Mucosa of rectum (tissue), 2 donors: ENCODE measurements around the gene KRT26.

Experiments used
- H3K27ac ChIP-seq, 2 donors: one replicate each; pipeline ENCODE4 v1.7.0; 2013; ENCODE audit warnings: inconsistent platforms in 2 of 2, low read depth in 2 of 2, low read length in 2 of 2
- H3K27me3 ChIP-seq, 2 donors: one replicate each; pipeline ENCODE4 v1.7.0; 2013; ENCODE audit warnings: low read length in 2 of 2; ENCODE audit not compliant: control insufficient read depth in 2 of 2, insufficient read depth in 2 of 2
- H3K36me3 ChIP-seq, 2 donors: one replicate each; pipeline ENCODE4 v1.7.0; 2013; ENCODE audit warnings: low read length in 2 of 2; ENCODE audit not compliant: control insufficient read depth in 2 of 2, insufficient read depth in 2 of 2
- H3K4me1 ChIP-seq, 2 donors: one replicate each; pipeline ENCODE4 v1.7.0; 2013; ENCODE audit warnings: low read length in 2 of 2, mild to moderate bottlenecking in 1 of 2; ENCODE audit not compliant: control insufficient read depth in 2 of 2, insufficient read depth in 2 of 2
- H3K4me3 ChIP-seq, 2 donors: one replicate each; pipeline ENCODE4 v1.7.0; 2013; ENCODE audit warnings: low read length in 2 of 2
- H3K9ac ChIP-seq, 2 donors: one replicate each; pipeline ENCODE4 v1.7.0; 2013; ENCODE audit warnings: low read length in 2 of 2, low read depth in 1 of 2, mild to moderate bottlenecking in 1 of 2
- H3K9me3 ChIP-seq, 2 donors: one replicate each; pipeline ENCODE4 v1.7.0; 2013; ENCODE audit warnings: low read length in 2 of 2; ENCODE audit not compliant: control insufficient read depth in 2 of 2
- donor health status: healthy.
- donor health status: Normal muscosa, but diverticular disease.

The KRT26 gene, protein sequence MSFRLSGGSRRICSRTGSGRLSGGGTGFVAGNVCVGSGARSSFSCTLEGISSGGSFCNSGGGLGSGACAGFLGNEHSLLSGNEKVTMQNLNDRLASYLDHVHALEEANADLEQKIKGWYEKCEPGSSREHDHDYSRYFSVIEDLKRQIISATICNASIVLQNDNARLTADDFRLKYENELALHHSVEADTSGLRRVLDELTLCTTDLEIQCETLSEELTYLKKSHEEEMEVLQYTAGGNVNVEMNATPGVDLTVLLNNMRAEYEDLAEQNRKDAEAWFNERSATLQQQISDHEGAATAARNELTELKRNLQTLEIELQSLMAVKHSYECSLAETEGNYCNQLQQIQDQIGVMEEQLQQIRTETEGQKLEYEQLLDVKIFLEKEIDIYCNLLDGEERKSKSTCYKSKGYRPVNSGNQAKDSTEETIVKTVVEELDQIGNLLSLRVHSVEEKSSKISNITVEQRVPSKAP

DNA sequence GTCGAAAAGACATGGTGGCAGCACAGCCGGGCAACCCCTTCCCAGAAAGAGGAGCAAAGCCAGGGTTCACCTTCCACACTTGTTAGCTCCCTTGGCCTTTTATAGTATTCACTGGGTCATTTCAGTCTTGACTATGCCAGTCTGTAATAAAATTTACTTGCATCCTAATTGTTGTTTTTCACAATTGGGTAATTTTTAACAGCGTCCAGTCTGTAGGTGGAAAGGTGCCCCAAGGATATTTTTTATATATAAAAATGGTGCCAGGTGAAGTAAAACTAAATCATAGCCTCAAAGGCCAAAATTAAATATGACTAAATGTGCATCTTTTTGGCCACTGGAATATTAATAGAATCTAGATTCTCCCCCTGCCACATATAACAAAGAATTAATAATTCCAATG lies at the start of gene KRT26:
Gene KRT26, minus strand, starts transcription at position 101 of the 400 bp plus-strand sequence. Its CDS starts 88 bp downstream, at position 13.
- Histone ChIP-seq H3K36me3 (no peaks in the 10 kb centered on the region), H3K27me3 (peaks cover 4 to 5% of the 10 kb centered on the region in 2 donors), H3K4me1 (no peaks in the 10 kb centered on the region), H3K9ac (no peak within 1 kb of the TSS), H3K4me3 (no peak within 1 kb of the TSS), H3K9me3 (no peaks in the 10 kb centered on the region), H3K27ac (no peak within 1 kb of the TSS)

DNA sequence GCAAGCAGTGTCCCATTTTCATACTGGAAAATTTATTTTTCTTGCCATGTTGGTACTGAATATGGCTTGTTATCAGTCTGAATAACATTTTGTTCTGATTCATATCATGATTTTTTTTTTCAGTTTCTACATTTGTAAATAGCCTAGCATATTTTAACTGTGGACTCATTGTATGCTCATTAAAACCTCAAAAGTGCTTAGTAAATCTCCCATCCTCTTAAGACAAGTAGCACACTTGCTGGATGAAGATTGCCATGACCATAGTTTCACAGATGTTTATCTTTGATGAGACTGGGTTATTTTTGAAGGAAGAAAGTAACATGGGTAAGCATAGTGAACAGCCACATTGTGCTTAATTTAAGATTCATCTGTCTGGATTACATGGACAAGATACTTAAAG lies 49.5 kb upstream of the KRT26 start:
- Histone ChIP-seq H3K4me1 (peaks cover 0 to 4% of the 10 kb centered on the region in 2 donors), H3K36me3 (peaks cover 0 to 6% of the 10 kb centered on the region in 2 donors), H3K27me3 (no peaks in the 10 kb centered on the region), H3K9me3 (no peaks in the 10 kb centered on the region), H3K27ac (no peak overlapping the region), H3K4me3 (no peak overlapping the region), H3K9ac (no peak overlapping the region)

DNA sequence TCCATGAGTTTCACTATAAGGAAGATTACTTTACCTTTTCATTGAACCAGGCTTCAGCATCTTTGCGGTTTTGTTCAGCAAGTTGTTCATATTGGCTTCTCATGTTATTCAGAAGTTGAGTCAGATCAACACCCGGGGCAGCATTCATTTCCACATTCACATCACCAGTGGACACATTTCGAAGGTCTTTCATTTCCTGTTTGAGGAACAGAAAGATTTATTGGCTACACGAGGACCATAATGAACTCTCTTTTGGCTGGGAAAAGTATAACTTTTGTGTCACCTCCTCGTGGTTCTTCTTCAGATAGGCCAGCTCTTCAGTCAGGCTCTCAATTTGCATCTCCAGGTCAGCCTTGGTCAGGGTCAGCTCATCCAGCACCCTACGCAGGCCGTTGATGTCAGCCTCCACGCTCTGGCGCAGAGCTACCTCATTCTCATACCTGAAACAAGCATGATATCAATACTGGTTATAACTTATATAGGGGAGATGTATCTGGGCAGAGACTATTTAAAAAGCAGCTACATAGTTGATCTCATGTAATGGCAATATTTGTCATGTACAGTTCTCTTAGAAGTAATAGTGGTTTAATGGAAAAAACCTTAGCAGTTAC lies 48.3 kb upstream of the KRT26 start:
- H3K27ac ChIP-seq: no peak overlapping the region
- no peak overlapping the region for H3K4me3 ChIP-seq

DNA sequence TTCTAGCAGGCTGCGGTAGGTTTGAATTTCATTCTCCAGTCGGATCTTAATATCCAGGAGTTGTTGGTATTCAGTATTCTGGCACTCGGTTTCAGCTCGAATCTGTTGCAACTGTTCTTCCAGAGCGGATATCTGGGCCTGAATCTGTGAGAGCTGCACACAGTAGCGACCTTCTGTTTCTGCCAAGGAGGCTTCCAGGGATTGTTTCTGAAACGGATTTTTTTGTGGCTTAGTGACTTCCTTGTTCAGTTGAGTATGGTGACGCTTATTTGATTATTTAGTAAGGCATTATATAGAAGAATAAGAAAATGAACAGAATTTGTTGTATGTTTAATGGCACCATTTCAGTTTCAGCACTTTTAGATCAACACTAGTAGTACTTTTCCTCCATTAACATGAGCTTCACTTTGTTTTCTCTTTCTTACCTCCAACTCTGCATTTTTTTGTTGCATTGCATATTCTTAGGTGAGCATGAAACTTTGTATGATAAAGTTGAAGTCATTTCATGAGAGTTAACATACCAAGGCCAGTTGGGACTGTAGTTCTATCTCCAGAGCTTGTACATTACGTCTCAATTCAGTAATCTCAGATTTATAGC lies 47.6 kb upstream of the KRT26 start:
- peaks cover 0 to 4% of the 10 kb centered on the region in 2 donors for H3K4me1 ChIP-seq
- H3K9me3 ChIP-seq: no peaks in the 10 kb centered on the region
- H3K27me3 ChIP-seq: no peaks in the 10 kb centered on the region
- H3K9ac ChIP-seq: peak overlapping the region in 1 of 2 donors; percentile 49
- peak overlapping the region; percentile 79 to 89 for H3K4me3 ChIP-seq
- H3K36me3 ChIP-seq: peaks cover 0 to 6% of the 10 kb centered on the region in 2 donors
- peak overlapping the region; percentile 16 to 87 for H3K27ac ChIP-seq

More for the DNA sequence above, 48.3 kb upstream of the KRT26 start:
- peaks cover 0 to 4% of the 10 kb centered on the region in 2 donors for H3K4me1 ChIP-seq
- H3K27me3 ChIP-seq: no peaks in the 10 kb centered on the region
- H3K36me3 ChIP-seq: peaks cover 0 to 6% of the 10 kb centered on the region in 2 donors
- no peak overlapping the region for H3K9ac ChIP-seq
- H3K9me3 ChIP-seq: no peaks in the 10 kb centered on the region

DNA sequence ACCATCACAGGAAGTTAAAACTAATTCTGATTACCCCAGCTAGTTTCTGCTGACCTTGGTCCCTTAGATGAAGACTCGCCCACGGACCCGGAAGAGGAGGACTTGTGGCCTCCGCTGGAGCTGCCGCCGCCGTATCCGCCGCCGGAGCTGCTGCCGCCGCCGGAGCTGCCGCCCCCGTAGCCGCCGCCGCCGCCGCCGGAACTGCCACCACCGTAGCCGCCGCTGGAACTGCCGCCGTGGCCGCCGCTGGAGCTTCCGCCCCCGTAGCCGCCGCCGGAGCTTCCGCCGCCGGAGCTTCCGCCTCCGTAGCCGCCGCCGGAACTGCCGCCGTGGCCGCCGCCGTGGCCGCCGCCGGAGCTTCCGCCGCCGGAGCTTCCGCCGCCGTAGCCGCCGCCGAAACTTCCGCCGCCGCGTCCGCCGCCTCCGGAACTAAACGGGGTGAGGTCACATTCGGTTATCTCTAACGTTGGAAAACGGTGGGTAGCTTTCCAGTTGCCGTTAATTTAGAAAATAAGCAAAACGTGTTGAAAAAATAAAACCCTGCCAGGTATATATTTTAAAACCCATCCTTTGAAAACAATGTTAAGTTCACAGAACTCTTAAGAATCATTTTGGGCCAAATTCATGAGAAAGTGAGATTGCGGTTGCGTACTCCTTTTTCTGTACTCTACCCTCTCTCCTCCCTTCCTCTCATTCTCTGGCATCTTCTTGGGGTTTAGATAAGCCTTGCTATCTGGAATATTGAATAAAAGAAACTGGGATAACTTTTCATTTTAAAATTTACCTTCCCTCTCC lies 46.9 kb upstream of the KRT26 start:
- Histone ChIP-seq H3K9ac (peak overlapping the region; percentile 49 to 64), H3K4me1 (peaks cover 0 to 4% of the 10 kb centered on the region in 2 donors), H3K36me3 (peaks cover 0 to 6% of the 10 kb centered on the region in 2 donors), H3K9me3 (no peaks in the 10 kb centered on the region), H3K4me3 (peak overlapping the region; percentile 79 to 89), H3K27me3 (no peaks in the 10 kb centered on the region), H3K27ac (peak overlapping the region; percentile 87)

DNA sequence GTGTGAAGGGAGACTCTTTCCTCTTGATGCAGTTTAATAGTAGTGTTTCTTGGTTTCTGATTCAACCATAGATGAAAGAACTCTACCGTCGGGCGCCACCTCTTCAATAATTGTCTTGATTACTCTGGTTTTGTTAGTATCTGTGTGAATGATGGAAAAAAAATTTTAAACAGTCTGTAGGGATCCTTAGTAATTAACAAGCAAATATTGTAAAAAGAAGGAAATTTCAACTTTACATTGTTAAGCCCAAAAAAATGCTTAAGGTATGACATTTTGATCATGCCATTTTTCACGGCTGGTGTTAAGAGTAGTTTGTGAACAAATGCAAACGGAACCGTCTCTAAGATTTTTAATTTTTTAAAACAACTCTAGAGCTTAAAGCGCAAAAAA lies 46.3 kb upstream of the KRT26 start:
- H3K9ac ChIP-seq: peak overlapping the region; percentile 1 to 64
- peak overlapping the region; percentile 79 to 83 for H3K4me3 ChIP-seq
- H3K27me3 ChIP-seq: no peaks in the 10 kb centered on the region
- peaks cover 0 to 6% of the 10 kb centered on the region in 2 donors for H3K36me3 ChIP-seq
- H3K27ac ChIP-seq: peak overlapping the region; percentile 87
- no peaks in the 10 kb centered on the region for H3K9me3 ChIP-seq
- peaks cover 0 to 4% of the 10 kb centered on the region in 2 donors for H3K4me1 ChIP-seq

DNA sequence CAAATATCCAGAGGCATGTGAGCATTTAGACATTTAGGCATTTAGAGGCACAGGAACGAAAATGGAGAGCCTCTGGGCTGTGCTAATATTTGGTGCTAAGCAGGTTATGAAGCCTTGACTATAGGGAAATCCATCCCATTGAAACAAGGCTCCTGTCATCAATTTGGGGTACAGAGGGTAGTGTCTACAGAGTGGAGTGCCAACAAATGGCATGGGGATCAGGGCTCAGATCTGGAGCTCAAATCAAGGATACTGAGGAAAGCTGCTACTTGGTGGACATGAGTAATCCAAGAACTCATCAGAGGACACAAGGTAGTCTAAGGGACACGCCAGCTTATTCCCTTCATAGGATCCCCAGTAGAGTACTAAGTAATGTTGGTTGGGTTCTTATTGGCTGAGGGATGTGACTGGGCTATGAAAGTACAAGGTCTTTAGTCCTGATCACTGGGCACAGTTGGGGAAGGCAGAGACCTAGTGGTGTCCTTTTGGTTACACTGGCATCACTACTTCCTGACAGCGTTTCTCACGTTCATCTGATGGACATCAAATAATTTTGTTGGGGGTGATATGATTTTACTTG lies 45.2 kb upstream of the KRT26 start:
- Histone ChIP-seq H3K4me1 (peaks cover 0 to 4% of the 10 kb centered on the region in 2 donors), H3K27me3 (peaks cover under 1 to 6% of the 10 kb centered on the region in 2 donors), H3K9me3 (no peaks in the 10 kb centered on the region), H3K4me3 (no peak overlapping the region), H3K27ac (no peak overlapping the region), H3K36me3 (peaks cover 0 to 6% of the 10 kb centered on the region in 2 donors), H3K9ac (no peak overlapping the region)

DNA sequence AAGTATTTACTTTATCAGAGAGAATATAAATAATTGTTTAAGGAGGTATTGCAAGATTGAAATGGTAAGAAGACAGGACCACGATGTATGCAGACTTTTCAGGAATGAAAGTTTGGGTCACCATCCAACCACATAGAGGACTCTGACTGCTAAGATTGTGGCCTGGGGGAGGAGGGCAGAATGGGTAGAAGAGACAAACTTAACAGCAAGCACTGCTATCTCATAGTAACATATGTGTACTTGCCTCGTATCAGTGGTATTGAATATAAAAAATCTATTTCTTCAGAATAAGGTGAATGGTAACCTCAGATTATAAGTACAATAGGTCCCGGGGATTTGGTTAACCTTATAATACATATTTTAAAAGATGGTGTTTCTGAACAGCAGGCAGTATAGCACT lies 44.6 kb upstream of the KRT26 start:
- Histone ChIP-seq H3K4me1 (peaks cover 0 to 4% of the 10 kb centered on the region in 2 donors), H3K27ac (no peak overlapping the region), H3K4me3 (no peak overlapping the region), H3K9ac (no peak overlapping the region), H3K9me3 (no peaks in the 10 kb centered on the region), H3K27me3 (peaks cover 3 to 9% of the 10 kb centered on the region in 2 donors), H3K36me3 (peaks cover 0 to 6% of the 10 kb centered on the region in 2 donors)

DNA sequence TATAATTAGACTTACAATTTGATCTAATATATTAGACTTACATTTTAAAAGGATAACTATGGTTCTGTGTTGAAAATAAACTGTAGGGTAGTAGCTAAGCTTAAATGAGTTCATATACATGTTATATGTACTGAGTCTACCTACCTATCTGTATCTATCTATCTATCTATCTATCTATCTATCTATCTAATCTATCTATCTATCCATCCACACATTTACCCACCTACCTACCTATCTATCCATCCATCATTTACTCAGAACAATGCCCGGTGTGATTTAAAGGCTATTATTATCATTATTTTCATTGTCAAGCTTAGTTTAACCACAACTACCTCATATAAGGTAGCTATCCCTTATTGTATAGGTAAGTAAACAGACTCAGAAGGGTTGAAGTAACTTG lies 43.4 kb upstream of the KRT26 start:
- Histone ChIP-seq H3K9me3 (no peaks in the 10 kb centered on the region), H3K4me1 (peaks cover 0 to 4% of the 10 kb centered on the region in 2 donors), H3K27ac (no peak overlapping the region), H3K9ac (no peak overlapping the region), H3K36me3 (peaks cover 0 to 6% of the 10 kb centered on the region in 2 donors), H3K4me3 (no peak overlapping the region), H3K27me3 (peaks cover 11 to 12% of the 10 kb centered on the region in 2 donors)
